Stimulated activated CD8-positive, alpha-beta memory T cell treated with anti-CD3 and anti-CD28 coated beads, Interleukin-4, amount 100 ng/mL, for 4 hours (primary cell): ENCODE results near the gene ABHD12.
"Not testable (repeated sequence)": the region's sequence is repeated elsewhere in the genome, so short reads cannot be mapped to it uniquely, and the experiment has no call there.

Experiments used
- DNase-seq, 2 donors: peaks; one replicate each; pipeline ENCODE4 v3.0.0-alpha.2; 2020; ENCODE audit warnings: low read depth in 2 of 2, low spot score in 1 of 2

ABHD12 gene

DNA sequence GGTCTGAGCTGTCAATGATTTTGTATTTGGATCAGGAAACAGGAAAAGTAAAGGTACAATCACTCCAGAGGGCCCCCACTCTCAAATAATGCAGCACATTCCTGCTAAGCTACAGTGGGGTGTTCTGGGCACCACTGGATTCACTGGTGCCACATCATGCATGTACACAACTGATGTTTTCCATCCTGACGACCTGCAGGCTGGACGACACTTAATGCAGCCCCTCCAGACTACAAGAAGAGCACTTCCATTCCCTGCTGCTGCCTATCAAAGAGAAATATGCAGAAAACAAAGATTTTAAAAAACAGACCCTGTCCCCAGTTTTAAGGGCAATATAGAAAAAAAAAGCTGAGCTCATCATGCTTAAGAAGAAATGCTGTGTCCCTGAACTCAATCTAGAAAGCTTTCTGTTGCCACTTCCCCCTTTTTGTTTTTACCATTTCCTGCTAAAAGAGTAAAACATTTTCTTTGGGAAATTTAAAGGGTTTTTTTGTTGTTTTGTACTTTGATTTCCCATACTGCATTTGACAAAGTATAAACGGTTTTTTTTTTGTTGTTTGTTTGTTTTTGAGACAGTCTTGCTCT lies 35.5 kb downstream of the ABHD12 start:
- DNase-seq, result no peak

DNA sequence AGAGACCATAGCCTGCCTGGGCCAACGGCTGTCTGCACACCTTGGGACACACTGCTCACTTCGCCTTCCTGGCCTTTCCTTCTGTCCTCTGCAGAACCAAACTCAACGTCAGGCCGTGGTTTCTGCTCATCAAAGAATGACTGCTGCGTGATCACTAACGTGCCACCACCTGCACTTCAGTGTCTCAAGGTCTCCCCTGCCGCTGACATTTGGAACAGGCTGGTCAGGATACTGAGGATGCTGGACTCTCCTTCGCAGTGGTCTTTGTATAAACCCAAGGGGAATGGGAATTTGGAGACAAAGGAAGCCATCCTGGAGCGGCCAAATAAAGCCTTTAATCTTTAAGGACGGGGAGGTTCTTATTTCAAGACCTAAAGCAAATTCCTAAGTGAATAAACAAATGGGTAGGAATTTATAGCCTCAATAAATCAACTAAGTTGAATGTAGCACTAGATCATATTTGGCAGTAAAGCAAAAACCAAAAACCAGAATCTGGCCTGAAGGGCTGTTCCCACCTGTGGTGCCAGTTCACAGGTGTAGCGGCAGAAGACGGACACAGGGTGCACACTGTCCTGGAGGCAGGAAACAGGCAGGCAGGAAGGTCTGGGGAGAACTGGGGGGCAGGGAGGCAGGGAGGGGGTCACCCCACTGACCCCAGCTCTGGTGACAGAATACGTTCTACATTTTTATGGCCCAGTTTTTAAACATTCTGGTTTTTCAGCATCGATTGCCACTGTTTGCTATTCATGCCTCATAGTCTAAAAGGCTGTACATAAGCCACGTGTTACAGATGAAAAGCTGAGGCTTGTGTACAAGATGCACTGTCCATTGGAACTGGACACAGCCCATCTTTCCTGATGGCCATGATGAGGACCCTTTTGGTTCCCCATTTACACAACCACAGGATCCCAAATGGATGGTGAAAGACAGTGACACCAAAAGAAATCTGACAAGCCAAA lies 36.6 kb downstream of the ABHD12 start:
- no peak for DNase-seq

DNA sequence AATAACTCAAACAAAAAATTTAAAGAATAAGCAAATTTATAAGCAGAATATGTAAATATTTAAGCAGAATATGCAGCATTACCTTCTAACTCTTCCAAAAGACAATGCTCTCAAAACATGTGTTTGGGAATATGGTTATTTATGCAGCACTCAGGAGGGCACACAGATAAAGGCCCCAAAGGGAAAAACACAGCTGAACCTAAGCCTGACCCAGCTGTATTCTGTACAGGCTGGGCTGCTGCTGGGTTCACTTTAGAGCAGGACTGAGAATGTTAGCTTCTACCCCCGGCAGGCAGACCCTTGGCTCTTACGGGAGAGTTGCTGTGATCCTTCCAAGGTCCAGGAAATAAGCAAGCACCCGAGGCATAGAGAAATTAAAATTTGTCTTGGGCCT lies 37.3 kb downstream of the ABHD12 start:
- DNase-seq, result no peak

DNA sequence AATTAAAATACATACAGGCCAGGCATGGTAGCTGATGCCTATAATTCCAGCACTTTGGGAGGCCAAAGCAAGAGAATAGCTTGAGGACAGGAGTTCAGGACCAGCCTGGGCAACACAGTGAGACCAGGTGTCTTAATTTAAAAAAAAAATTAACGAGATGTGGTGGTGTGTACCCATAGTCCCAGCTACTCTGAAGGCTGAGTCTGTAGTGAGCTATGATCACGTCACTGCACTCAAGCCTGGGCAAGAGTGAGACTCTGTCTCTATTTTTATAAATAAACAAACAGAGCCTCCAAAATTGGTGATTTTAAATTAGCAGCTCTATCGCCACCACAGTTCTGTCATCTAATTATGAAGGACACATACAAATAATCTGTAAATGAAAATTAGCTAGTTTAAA lies 37.9 kb downstream of the ABHD12 start:
- DNase-seq, result no peak

DNA sequence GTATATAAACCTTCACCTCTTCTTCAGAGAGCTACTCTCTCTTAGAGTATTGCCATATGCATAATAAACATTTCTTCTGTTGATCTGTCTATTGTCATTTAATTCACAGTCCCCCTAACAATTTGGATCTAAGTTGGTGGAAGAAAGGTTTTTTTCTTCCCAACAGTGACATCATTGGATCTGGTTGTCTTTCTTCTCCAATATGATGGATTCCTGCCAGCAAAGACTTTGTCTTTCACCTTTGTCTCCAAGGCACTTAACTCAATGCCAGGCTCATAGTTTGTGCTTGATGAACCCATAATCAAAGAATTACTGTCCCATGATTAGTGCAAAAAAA lies 39.6 kb downstream of the ABHD12 start:
- DNase-seq, result no peak

GRCh38 chr20:25346349-25346748 lies 44.3 kb downstream of the ABHD12 start:
- peak in 1 of 2 donors; percentile 7 for DNase-seq

DNA sequence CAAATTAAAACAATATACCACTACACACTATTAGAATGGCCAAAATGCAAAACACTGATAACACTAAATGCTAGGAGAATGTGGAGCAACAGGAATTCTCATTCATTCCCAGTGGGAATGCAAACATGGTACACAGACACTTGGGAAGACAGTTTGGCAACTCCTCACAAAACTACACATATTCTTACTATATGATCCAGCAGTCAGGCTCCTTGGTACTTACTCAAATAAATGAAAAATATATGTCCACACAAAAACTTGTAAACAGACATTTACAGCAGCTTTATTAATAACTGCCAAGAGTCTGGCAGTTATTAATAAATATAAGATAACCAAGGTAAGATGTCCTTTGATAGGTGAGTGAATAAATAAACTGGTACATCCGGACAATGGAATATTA lies 44.9 kb downstream of the ABHD12 start:
- DNase-seq, result no peak

DNA sequence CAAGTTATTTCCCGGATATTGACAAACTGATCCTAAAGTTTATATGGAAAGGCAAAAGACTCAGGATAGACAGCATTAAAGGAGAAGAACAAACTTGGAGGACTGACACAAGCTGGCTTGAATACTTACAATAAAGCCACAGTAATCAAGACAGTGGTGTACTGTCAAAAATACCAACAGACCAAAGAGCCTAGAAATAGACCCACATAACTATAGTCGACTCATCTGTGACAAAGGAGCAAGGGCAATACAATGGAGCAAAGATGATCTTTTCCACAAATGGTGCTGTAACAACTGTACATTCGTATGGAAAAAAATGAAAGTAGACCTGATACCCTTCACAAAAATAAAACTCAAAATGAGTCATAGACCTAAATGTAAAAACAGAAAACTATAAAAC lies 46.0 kb downstream of the ABHD12 start:
- no peak for DNase-seq

- DNase-seq, result no peak
Measured at GRCh38 chr20:25341716-25342680, 48.6 kb downstream of the ABHD12 start.

DNA sequence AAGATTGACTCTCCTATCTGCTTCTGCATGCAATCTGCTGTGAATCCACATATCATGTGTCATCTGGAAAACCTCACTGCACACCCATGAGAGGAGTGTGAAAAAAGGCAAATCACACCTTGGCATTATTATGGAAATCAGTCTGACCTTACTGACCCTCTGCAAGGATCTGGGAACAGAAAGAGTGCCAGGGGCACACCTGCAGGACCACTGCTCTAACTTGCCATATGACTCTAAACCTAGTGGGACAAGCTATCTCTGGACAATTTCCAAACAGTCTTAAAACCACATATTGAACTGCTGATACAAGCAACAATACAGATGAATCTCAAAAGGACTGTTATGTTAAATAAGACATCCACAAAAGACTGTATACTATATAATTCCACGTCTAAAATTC lies 50.3 kb downstream of the ABHD12 start:
- DNase-seq, result no peak

GRCh38 chr20:25339608-25340007 lies 51.0 kb downstream of the ABHD12 start:
- DNase-seq, result no peak

- DNase-seq, result no peak
Measured at GRCh38 chr20:25338112-25339023, 52.3 kb downstream of the ABHD12 start.

DNA sequence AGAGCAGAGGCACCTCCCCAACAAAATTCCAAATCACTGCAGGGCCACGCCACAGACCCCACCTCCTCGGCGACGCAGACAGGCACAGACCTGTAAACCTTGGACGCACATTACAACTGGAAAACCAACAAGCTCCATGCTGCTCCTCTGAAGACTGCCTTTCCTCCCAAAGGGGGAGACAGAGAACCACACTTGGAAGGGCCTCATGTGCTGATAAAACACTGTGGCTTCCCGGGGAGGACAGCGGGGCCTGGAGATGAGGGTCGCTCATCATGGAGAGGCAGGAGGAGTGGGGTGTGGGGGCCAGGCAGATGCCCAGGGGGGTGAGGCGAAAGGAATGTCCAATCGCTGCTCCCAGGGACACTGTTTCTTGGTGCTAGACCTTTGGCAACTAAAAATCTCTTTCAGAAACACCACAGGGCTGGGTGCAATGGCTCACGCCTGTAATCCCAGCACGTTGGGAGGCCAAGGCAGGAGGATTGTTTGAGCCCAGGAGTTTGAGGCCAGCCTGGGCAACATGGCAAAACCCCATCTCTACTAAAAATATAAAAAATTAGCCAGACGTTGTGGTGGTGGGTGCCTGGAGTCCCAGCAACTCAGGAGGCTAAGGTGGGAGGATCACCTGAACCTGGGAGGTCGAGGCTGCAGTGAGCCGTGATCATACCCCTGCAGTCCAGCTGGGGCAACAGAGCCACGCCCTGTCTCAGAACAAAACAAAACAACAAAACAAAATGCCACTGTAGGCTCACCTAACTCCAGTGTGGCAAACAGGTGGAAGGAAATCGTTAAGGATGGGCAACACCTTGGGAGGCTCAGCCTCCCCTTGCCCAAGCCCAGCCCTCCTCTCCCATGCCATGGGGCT lies 53.8 kb downstream of the ABHD12 start:
- DNase-seq, result no peak

- not testable (repeated sequence) for DNase-seq
Measured at GRCh38 chr20:25334972-25335371, 55.7 kb downstream of the ABHD12 start.

DNA sequence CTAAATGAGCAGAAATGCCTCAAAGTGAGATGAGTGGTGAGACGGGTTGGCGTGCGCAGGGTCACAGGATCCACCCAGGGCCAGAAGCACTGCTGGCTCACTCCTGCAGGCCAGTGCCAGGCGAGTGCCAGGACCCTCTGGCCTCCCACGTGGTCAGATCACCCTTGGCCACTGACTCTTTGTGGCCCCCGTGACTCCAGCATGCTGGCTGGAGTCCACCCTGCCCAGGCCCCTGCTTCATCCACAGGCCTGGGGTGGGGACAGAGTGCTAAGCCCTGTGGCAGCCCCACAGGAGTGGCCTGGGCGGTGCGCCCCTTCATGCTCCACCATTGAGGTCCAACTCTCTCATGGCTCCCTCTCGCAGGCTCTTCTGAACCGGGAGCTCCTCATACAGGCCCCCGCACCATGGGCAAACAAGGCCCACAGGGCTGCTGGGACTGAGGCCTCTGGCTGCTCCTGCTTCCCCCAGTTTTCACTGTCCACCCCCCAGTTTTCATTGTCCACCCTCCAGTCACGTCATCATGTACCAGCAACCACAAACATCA lies 61.6 kb downstream of the ABHD12 start:
- DNase-seq, result no peak

GRCh38 chr20:25327521-25328235 lies 63.0 kb downstream of the ABHD12 start:
- DNase-seq, result no peak

DNA sequence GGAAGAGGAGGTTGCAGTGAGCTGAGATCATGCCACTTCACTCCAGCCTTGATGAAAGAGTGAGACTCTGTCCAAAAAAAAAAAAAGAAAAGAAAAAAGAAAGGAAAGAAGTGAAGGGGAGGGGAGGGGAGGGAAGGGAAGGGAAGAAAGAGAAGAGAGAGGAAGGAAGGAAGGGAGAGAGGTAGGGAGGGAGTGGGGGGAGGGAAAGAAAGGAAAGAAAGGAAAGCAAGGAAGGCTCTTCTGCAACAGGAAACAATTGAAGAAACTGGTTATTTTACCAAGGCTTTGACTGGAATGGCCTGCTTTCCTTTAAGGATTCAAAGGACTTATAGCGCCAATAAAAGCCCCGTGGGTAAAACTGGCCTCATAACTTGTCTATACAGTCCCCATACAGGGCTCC lies 64.6 kb downstream of the ABHD12 start:
- DNase-seq, result no peak

GRCh38 chr20:25325073-25325472 lies 65.6 kb downstream of the ABHD12 start:
- DNase-seq, result no peak

GRCh38 chr20:25324412-25324811 lies 66.2 kb downstream of the ABHD12 start:
- DNase-seq, result no peak
